HepG2 (cell line): ENCODE results near the gene KATNAL1. TPM values are rescaled to one million over a fixed set of nuclear protein-coding genes. Genes with fewer than 3 reads are reported as not detected.

Experiments
- ATAC-seq: fragments of 200-7000 bp; cut with Tn5 transposase; 3 replicates; pipeline ENCODE4 v1.9.1; 2020; ENCODE audit warnings: mild to moderate bottlenecking, moderate library complexity
- BruUV-seq: library from RNA; stranded (reverse); fragments of 400-500 nt; replicated peaks from 2 replicates; lab custom pipeline; 2021; lab: Mats Ljungman, UMichigan
- CTCF ChIA-PET: fragments of 300-600 bp; formaldehyde crosslinking; extraction: SDS; loops from one replicate; lab custom pipeline; 2021; ENCODE audit warnings: low total read pairs, inconsistent platforms, low intra/inter-chr PET ratio; lab: Yijun Ruan, JAX
- POLR2A ChIA-PET: fragments of 350-600 bp; sonication (Branson Sonifier 250); formaldehyde crosslinking; loops from one replicate; lab custom pipeline; 2020; ENCODE audit warnings: antibody characterized with exemption, inconsistent platforms; lab: Yijun Ruan, JAX
- DNase-seq: peaks from one replicate; pipeline ENCODE4 v3.0.0-alpha.2; 2015; ENCODE audit warnings: low spot score
- FAIRE-seq: peaks from 3 replicates; lab custom pipeline; 2011; peaks lifted over from hg19 to GRCh38; lab: Jason Lieb, UNC
- H2AFZ ChIP-seq: one replicate; pipeline ENCODE4 v1.6.1; 2011; ENCODE audit warnings: low read length, inconsistent platforms
- H3K27ac ChIP-seq: fragments of 300-600 bp; 3 replicates; pipeline ENCODE4 v1.8.0; 2011; ENCODE audit warnings: mixed run types, mild to moderate bottlenecking, mixed read lengths, low read length, inconsistent platforms; ENCODE audit not compliant: insufficient read depth; ENCODE audit errors: extremely low read length
- H3K27me3 ChIP-seq, 2 experiments: fragments of 200-600 bp in 1 of 2; 2 replicates in 1 of 2; 3 replicates in 1 of 2; pipeline versions ENCODE4 v1.6.0 to v1.8.0; 2011; ENCODE audit warnings: low read length in 2 of 2, mild to moderate bottlenecking in 2 of 2, moderate library complexity in 2 of 2, inconsistent platforms in 1 of 2; ENCODE audit not compliant: insufficient read depth in 2 of 2, control insufficient read depth in 1 of 2
- H3K36me3 ChIP-seq, 2 experiments: fragments of 200-600 bp in 1 of 2; replicated peaks in 1 of 2; 2 replicates in 1 of 2; 3 replicates in 1 of 2; pipeline versions ENCODE4 v1.5.1 to v1.8.0; 2011; ENCODE audit warnings: low read length in 2 of 2, inconsistent platforms in 1 of 2; ENCODE audit not compliant: insufficient read depth in 2 of 2, control insufficient read depth in 1 of 2
- H3K4me1 ChIP-seq: 2 replicates; pipeline ENCODE4 v1.5.1; 2012; ENCODE audit warnings: low read length, inconsistent platforms; ENCODE audit not compliant: insufficient read depth
- H3K4me2 ChIP-seq: 2 replicates; pipeline ENCODE4 v1.6.0; 2011; ENCODE audit warnings: low read depth, low read length, inconsistent platforms
- H3K4me3 ChIP-seq, 3 experiments: fragments of 200-600 bp in 1 of 3; sonication (generic), shearing (Covaris generic) in 1 of 3; replicated peaks in 1 of 3; 2 replicates each; pipeline ENCODE4 v1.5.1; 2011 to 2016; ENCODE audit warnings: low read length in 3 of 3, inconsistent platforms in 2 of 3, low read depth in 2 of 3, mild to moderate bottlenecking in 2 of 3, control low read depth in 1 of 3, mixed read lengths in 1 of 3; ENCODE audit not compliant: insufficient read depth in 1 of 3
- H3K79me2 ChIP-seq: one replicate; pipeline ENCODE4 v1.6.1; 2011; ENCODE audit warnings: low read length, inconsistent platforms; ENCODE audit not compliant: insufficient read depth
- H3K9ac ChIP-seq: 2 replicates; pipeline ENCODE4 v1.6.0; 2011; ENCODE audit warnings: mild to moderate bottlenecking, low read depth, low read length, inconsistent platforms; ENCODE audit not compliant: insufficient read depth
- H3K9me3 ChIP-seq: 2 replicates; pipeline ENCODE4 v1.5.1; 2012; ENCODE audit warnings: mild to moderate bottlenecking, low read length
- H4K20me1 ChIP-seq: 2 replicates; pipeline ENCODE4 v1.6.0; 2011; ENCODE audit warnings: inconsistent platforms, mild to moderate bottlenecking, low read length, moderate library complexity; ENCODE audit not compliant: insufficient read depth
- DNMT1 ChIP-seq: sonication (generic); formaldehyde crosslinking; IDR thresholded peaks from 2 replicates; pipeline ENCODE4 v1.5.1; 2020; ENCODE audit warnings: mild to moderate bottlenecking, missing genetic modification reagents
- GPN1 ChIP-seq: sonication (generic); formaldehyde crosslinking; IDR thresholded peaks from 2 replicates; pipeline ENCODE4 v1.5.1; 2020; ENCODE audit warnings: missing genetic modification reagents, borderline replicate concordance
- HNF1B ChIP-seq: sonication (generic); formaldehyde crosslinking; IDR thresholded peaks from 2 replicates; pipeline ENCODE4 v1.5.1; 2020; ENCODE audit warnings: mild to moderate bottlenecking, moderate library complexity, missing genetic modification reagents
- KAT7 ChIP-seq: IDR thresholded peaks from 2 replicates; pipeline ENCODE4 v1.6.1; 2018; ENCODE audit warnings: borderline replicate concordance, missing compliant biosample characterization
- MAFG ChIP-seq: sonication (generic); formaldehyde crosslinking; IDR thresholded peaks from 2 replicates; pipeline ENCODE4 v1.5.1; 2020; ENCODE audit warnings: mild to moderate bottlenecking, missing genetic modification reagents
- MBNL3 ChIP-seq: fragments of 250-450 bp; sonication (Bioruptor Pico); conservative IDR thresholded peaks from 2 replicates; pipeline ENCODE4 v1.8.0; 2022; ENCODE audit warnings: mild to moderate bottlenecking, inconsistent platforms
- PRDM10 ChIP-seq: sonication (generic); formaldehyde crosslinking; IDR thresholded peaks from 2 replicates; pipeline ENCODE4 v1.4.0; 2020; ENCODE audit warnings: low read depth, missing genetic modification reagents
- ZFP41 ChIP-seq: sonication (generic); formaldehyde crosslinking; IDR thresholded peaks from 2 replicates; pipeline ENCODE4 v1.4.0; 2020; ENCODE audit warnings: mild to moderate bottlenecking, missing genetic modification reagents, borderline replicate concordance
- ZNF224 ChIP-seq: sonication (generic); formaldehyde crosslinking; IDR thresholded peaks from 2 replicates; pipeline ENCODE4 v1.5.0; 2020; ENCODE audit warnings: mild to moderate bottlenecking, missing genetic modification reagents
- ZNF333 ChIP-seq: sonication (generic); formaldehyde crosslinking; IDR thresholded peaks from 2 replicates; pipeline ENCODE4 v1.4.0; 2020; ENCODE audit warnings: mild to moderate bottlenecking, missing genetic modification reagents, borderline replicate concordance
- ZNF639 ChIP-seq: conservative IDR thresholded peaks from 2 replicates; pipeline ENCODE4 v1.6.1; 2018; ENCODE audit warnings: missing genetic modification reagents
- ZNF777 ChIP-seq: sonication (generic); formaldehyde crosslinking; IDR thresholded peaks from 2 replicates; pipeline ENCODE4 v1.4.0; 2020; ENCODE audit warnings: missing genetic modification reagents
- WGBS: methylation state at CpG from one replicate; pipeline ENCODE4 v1.1.6; 2017; ENCODE audit warnings: low lambda C conversion rate; 5-methylcytosine and 5-hydroxymethylcytosine counted together
- in situ Hi-C: cut with HindIII; loops from 2 replicates; pipeline ENCODE4 v1.10.0; 2017; ENCODE audit warnings: low pct_unique_long_range_greater_than_20kb; ENCODE audit not compliant: extremely low pct_ligation_motif_present
- intact Hi-C: fragments of 100-400 bp; cut with micrococcal nuclease; formaldehyde crosslinking; loops from one replicate; pipeline ENCODE4 v1.10.0; 2022; ENCODE audit not compliant: unreplicated experiment
- polyA plus RNA-seq, 8 experiments: library from polyadenylated mRNA; depleted of rRNA in 3 of 8; stranded (reverse) in 7 of 8; unstranded in 1 of 8; fragments of >200 nt; fragmentation: Illumina TruSeq in 4 of 8; extraction: Trizol in 4 of 8; gene quantifications; 2 replicates each; pipeline versions ENCODE4 v1.2.1 to v1.2.3, GENCODE V29; 2011 to 2016; ENCODE audit warnings: low read depth in 4 of 8, missing spikeins in 1 of 8, mixed read lengths in 1 of 8; ENCODE audit not compliant: insufficient read depth in 1 of 8
- total RNA-seq, 5 experiments: library from RNA; depleted of rRNA; stranded (reverse); fragments of >200 nt; fragmentation: Illumina TruSeq; extraction: Trizol; gene quantifications; 2 replicates each; pipeline ENCODE4 v1.2.3, GENCODE V29; 2016; ENCODE audit warnings: low read depth in 1 of 5
- TF ChIP-seq, protein P1 (sequence below): sonication (generic); formaldehyde crosslinking; IDR thresholded peaks from 2 replicates; pipeline ENCODE4 v1.4.0; 2020; ENCODE audit warnings: mild to moderate bottlenecking, missing genetic modification reagents

The KATNAL1 gene
- total and polyA plus RNA-seq, 2 of the 13 experiments (the other 11 are each of a cell fraction or from before 2014, with no cell fraction given) = 3.2 to 11.8 TPM

DNA sequence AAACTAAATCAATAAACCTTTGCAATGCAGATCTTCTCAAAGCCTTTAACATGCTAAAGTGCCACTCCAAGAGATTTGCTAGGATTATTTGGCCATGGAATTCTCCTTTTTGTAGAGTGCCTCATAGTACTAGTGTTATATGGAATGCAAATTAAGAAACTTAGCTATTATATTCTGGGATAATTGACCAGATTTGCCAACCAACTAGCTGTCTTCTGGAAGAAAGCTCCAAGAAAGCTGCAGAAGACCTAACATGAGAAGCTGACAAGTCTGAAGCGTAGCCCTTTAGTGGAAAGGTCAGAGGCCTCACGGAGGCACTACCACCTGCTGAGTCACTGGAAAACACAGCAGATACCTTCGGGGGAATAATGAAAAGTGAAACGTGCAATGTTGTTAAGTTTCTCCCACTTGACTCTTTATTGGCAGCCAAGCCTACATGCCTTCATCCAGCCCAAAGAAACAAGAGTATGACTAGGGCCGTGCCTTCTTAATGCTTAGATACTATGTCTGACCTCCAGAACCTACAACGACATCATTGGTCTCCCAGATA, 29.8 kb upstream of the KATNAL1 start:
- peaks cover 14% of the 10 kb centered on the region for H3K4me1 ChIP-seq
- POLR2A ChIA-PET = no interaction called here
- TF ChIP-seq GPN1 (CRISPR knock-in tag) = no peak
- no peak for TF ChIP-seq DNMT1 (CRISPR knock-in tag)
- TF ChIP-seq KAT7 (CRISPR knock-in tag) = no peak
- no peak for TF ChIP-seq MBNL3 (CRISPR knock-in tag)
- TF ChIP-seq, protein P1, sequence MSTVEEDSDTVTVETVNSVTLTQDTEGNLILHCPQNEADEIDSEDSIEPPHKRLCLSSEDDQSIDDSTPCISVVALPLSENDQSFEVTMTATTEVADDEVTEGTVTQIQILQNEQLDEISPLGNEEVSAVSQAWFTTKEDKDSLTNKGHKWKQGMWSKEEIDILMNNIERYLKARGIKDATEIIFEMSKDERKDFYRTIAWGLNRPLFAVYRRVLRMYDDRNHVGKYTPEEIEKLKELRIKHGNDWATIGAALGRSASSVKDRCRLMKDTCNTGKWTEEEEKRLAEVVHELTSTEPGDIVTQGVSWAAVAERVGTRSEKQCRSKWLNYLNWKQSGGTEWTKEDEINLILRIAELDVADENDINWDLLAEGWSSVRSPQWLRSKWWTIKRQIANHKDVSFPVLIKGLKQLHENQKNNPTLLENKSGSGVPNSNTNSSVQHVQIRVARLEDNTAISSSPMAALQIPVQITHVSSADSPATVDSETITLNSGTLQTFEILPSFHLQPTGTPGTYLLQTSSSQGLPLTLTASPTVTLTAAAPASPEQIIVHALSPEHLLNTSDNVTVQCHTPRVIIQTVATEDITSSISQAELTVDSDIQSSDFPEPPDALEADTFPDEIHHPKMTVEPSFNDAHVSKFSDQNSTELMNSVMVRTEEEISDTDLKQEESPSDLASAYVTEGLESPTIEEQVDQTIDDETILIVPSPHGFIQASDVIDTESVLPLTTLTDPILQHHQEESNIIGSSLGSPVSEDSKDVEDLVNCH (CRISPR knock-in tag) = no peak
- TF ChIP-seq ZFP41 (CRISPR knock-in tag) = no peak
- no peak for TF ChIP-seq MAFG (CRISPR knock-in tag)
- no peak for TF ChIP-seq PRDM10
- no peak for TF ChIP-seq ZNF333 (CRISPR knock-in tag)
- TF ChIP-seq ZNF224 (CRISPR knock-in tag) = no peak
- no peak for TF ChIP-seq HNF1B (CRISPR knock-in tag)
- TF ChIP-seq ZNF777 (CRISPR knock-in tag) = no peak
- TF ChIP-seq ZNF639 = no peak

More for the DNA sequence above, 29.8 kb upstream of the KATNAL1 start:
- ATAC-seq = no peak
- no peak for FAIRE-seq
- no peaks in the 10 kb centered on the region for H3K9me3 ChIP-seq
- BruUV-seq = no TSS peak
- DNase-seq = no peak
- no peaks in the 10 kb centered on the region for H3K79me2 ChIP-seq
- H3K4me3 ChIP-seq = no peak overlapping the region
- intact Hi-C loops = no loop called here
- WGBS = 46% methylated on average over 4 of the region's 6 CpGs
- H3K9ac ChIP-seq = no peak overlapping the region
- no peaks in the 10 kb centered on the region for H4K20me1 ChIP-seq
- in situ Hi-C loops = loop anchor here (5.0 kb wide), 1 partner anchor 205 kb away; no protein-coding TSS in a partner anchor
- no peaks in the 10 kb centered on the region for H3K36me3 ChIP-seq
- H3K27ac ChIP-seq = no peak overlapping the region
- H3K27me3 ChIP-seq = peaks cover 0 to 14% of the 10 kb centered on the region in 2 experiments; a peak in 1 of 5 replicates
- CTCF ChIA-PET = no interaction called here
- H3K4me2 ChIP-seq = no peak overlapping the region
- H2AFZ ChIP-seq = no peak overlapping the region
